K562 (cell line): ENCODE measurements around the gene GCNT1. TPM values are rescaled to one million over a fixed set of nuclear protein-coding genes. Genes with fewer than 3 reads are reported as not detected.
"Not testable (repeated sequence)": the region's sequence is repeated elsewhere in the genome, so short reads cannot be mapped to it uniquely, and the experiment has no call there.

Experiments used
- ATAC-seq: fragments of 200-7000 bp; cut with Tn5 transposase; 3 replicates; pipeline ENCODE4 v1.9.1; 2020; ENCODE audit warnings: moderate library complexity
- BruUV-seq: library from RNA; stranded (reverse); fragments of 400-500 nt; replicated peaks from 2 replicates; lab custom pipeline; 2021; lab: Mats Ljungman, UMichigan
- CTCF ChIA-PET: fragments of 300-600 bp; formaldehyde crosslinking; extraction: SDS; loops from one replicate; lab custom pipeline; 2021; ENCODE audit warnings: low intra/inter-chr PET ratio; lab: Yijun Ruan, JAX
- POLR2A ChIA-PET: fragments of 300-600, 350-650 bp; sonication (Branson Sonifier 250); formaldehyde crosslinking; extraction: SDS; loops from one replicate; lab custom pipeline; 2021; ENCODE audit warnings: antibody characterized with exemption, inconsistent platforms; lab: Yijun Ruan, JAX
- DNase-seq, 4 experiments: peaks; one replicate each; pipeline versions ENCODE4 v3.0.0 to v3.0.0-alpha.2; 2011 to 2018; ENCODE audit warnings: low spot score in 3 of 4, mixed read lengths in 3 of 4; ENCODE audit errors: extremely low read depth in 1 of 4
- FAIRE-seq: peaks from 2 replicates; lab custom pipeline; 2011; peaks lifted over from hg19 to GRCh38; lab: Jason Lieb, UNC
- H2AFZ ChIP-seq: 2 replicates; pipeline ENCODE4 v1.6.0; 2011; ENCODE audit warnings: low read depth, low read length, control low read depth, inconsistent platforms
- H3K27ac ChIP-seq: fragments of 200-600 bp; 3 replicates; pipeline ENCODE4 v1.8.0; 2011; ENCODE audit warnings: low read depth, mild to moderate bottlenecking, control low read depth, inconsistent platforms, low read length, moderate library complexity, mixed read lengths; ENCODE audit errors: extremely low read depth
- H3K27me3 ChIP-seq, 2 experiments: fragments of 300-600 bp in 1 of 2; 2 replicates in 1 of 2; 3 replicates in 1 of 2; pipeline versions ENCODE4 v1.6.0 to v1.8.0; 2011; ENCODE audit warnings: inconsistent platforms in 2 of 2, low read length in 2 of 2, mild to moderate bottlenecking in 1 of 2, mixed read lengths in 1 of 2, moderate library complexity in 1 of 2; ENCODE audit not compliant: control insufficient read depth in 2 of 2, insufficient read depth in 2 of 2
- H3K36me3 ChIP-seq: fragments of 300-600 bp; 3 replicates; pipeline ENCODE4 v1.8.0; 2011; ENCODE audit warnings: mild to moderate bottlenecking, low read length, inconsistent platforms; ENCODE audit not compliant: control insufficient read depth, insufficient read depth
- H3K4me1 ChIP-seq, 2 experiments: fragments of 200-600 bp in 1 of 2; replicated peaks in 1 of 2; 2 replicates in 1 of 2; 3 replicates in 1 of 2; pipeline versions ENCODE4 v1.5.1 to v1.8.0; 2011; ENCODE audit warnings: inconsistent platforms in 2 of 2, low read length in 2 of 2, mild to moderate bottlenecking in 1 of 2, mixed read lengths in 1 of 2, moderate library complexity in 1 of 2; ENCODE audit not compliant: control insufficient read depth in 2 of 2, insufficient read depth in 2 of 2
- H3K4me2 ChIP-seq: 2 replicates; pipeline ENCODE4 v1.6.1; 2011; ENCODE audit warnings: low read length, control low read depth, inconsistent platforms, mixed read lengths; ENCODE audit not compliant: insufficient read depth
- H3K4me3 ChIP-seq: fragments of 200-600 bp; sonication (generic), shearing (Covaris generic); 2 replicates; pipeline ENCODE4 v1.5.1; 2016; ENCODE audit warnings: control low read depth, inconsistent platforms
- H3K79me2 ChIP-seq: fragments of 200-600 bp; 3 replicates; pipeline ENCODE4 v1.8.0; 2011; ENCODE audit warnings: low read length, inconsistent platforms; ENCODE audit not compliant: control insufficient read depth, insufficient read depth
- H3K9ac ChIP-seq, 2 experiments: 2 replicates each; pipeline versions ENCODE4 v1.6.0 to v1.6.1; 2011; ENCODE audit warnings: low read depth in 2 of 2, low read length in 2 of 2, control low read depth in 1 of 2, inconsistent platforms in 1 of 2, mild to moderate bottlenecking in 1 of 2, mixed read lengths in 1 of 2; ENCODE audit not compliant: insufficient read depth in 1 of 2
- H3K9me1 ChIP-seq: one replicate; pipeline ENCODE4 v1.6.0; 2011; ENCODE audit warnings: inconsistent platforms, mild to moderate bottlenecking, low read length, moderate library complexity; ENCODE audit not compliant: control insufficient read depth, insufficient read depth
- H3K9me3 ChIP-seq: replicated peaks from 2 replicates; pipeline ENCODE4 v1.5.1; 2011; ENCODE audit warnings: low read depth, low read length, inconsistent platforms; ENCODE audit not compliant: control insufficient read depth, insufficient read depth
- H4K20me1 ChIP-seq: replicated peaks from 2 replicates; pipeline ENCODE4 v1.6.1; 2011; ENCODE audit warnings: low read length, inconsistent platforms, mixed read lengths; ENCODE audit not compliant: control insufficient read depth, insufficient read depth
- NCOA4 ChIP-seq: fragments of 450-650 bp; IDR thresholded peaks from 2 replicates; pipeline ENCODE4 v1.6.1; 2018; ENCODE audit warnings: mild to moderate bottlenecking; ENCODE audit not compliant: partially characterized antibody
- TAL1 ChIP-seq: fragments of 450-650 bp; IDR thresholded peaks from 2 replicates; pipeline ENCODE4 v1.6.1; 2016; ENCODE audit warnings: mild to moderate bottlenecking
- TBP ChIP-seq: optimal IDR thresholded peaks from 2 replicates; pipeline ENCODE3; 2011; ENCODE audit warnings: low read depth, low read length, improper control_type of control experiment
- ZKSCAN8 ChIP-seq: fragments of 200-800 bp; sonication (Bioruptor generic); IDR thresholded peaks from 2 replicates; pipeline ENCODE4 v1.6.1; 2016; ENCODE audit warnings: missing genetic modification characterization, missing compliant biosample characterization
- ZNF644 ChIP-seq: fragments of 200-800 bp; sonication (Bioruptor generic); IDR thresholded peaks from 2 replicates; pipeline ENCODE4 v1.6.1; 2016; ENCODE audit warnings: low read depth, missing genetic modification characterization, missing compliant biosample characterization
- WGBS: fragments of 100-300 bp; shearing (Covaris generic); methylation state at CpG from one replicate; pipeline ENCODE4 v1.1.6; 2016; ENCODE audit warnings: low coverage, mixed read lengths; ENCODE audit not compliant: insufficient coverage; ENCODE audit errors: missing lambda C conversion rate; 5-methylcytosine and 5-hydroxymethylcytosine counted together
- in situ Hi-C: fragments of 300-500 bp; cut with MboI; formaldehyde crosslinking; loops from 4 replicates; pipeline ENCODE4 v1.15.0; 2018; ENCODE audit warnings: inconsistent platforms, mixed read lengths
- intact Hi-C: fragments of 100-400 bp; cut with micrococcal nuclease; formaldehyde crosslinking; loops from 2 replicates; pipeline ENCODE4 v1.14.2; 2022
- polyA plus RNA-seq, 8 experiments: library from polyadenylated mRNA; depleted of rRNA in 4 of 8; stranded (reverse) in 5 of 8; unstranded in 3 of 8; fragments of >200 nt; fragmentation: Nextera tagmentation in 2 of 8; fragmentation: Illumina TruSeq in 1 of 8; extraction: Ambion mirVana in 2 of 8; extraction: Trizol in 1 of 8; gene quantifications; 2 replicates each; pipeline versions ENCODE4 v1.2.1 to v1.2.3, GENCODE V29; 2011 to 2014; ENCODE audit warnings: inconsistent platforms in 1 of 8, missing spikeins in 1 of 8
- total RNA-seq, 7 experiments: library from RNA; depleted of rRNA in 6 of 7; stranded (reverse); fragments of >200 nt in 6 of 7; fragmentation: Illumina TruSeq in 2 of 7; extraction: Trizol in 2 of 7; gene quantifications; 2 replicates each; pipeline versions ENCODE4 v1.2.1 to v1.2.3, GENCODE V29; 2011 to 2021; ENCODE audit warnings: low replicate concordance in 1 of 7

The GCNT1 gene
- total and polyA plus RNA-seq, 9 of the 15 experiments (the other 6 are each of a cell fraction or from before 2014, with no cell fraction given): 0.01 to 0.71 (median 0.10) TPM

DNA sequence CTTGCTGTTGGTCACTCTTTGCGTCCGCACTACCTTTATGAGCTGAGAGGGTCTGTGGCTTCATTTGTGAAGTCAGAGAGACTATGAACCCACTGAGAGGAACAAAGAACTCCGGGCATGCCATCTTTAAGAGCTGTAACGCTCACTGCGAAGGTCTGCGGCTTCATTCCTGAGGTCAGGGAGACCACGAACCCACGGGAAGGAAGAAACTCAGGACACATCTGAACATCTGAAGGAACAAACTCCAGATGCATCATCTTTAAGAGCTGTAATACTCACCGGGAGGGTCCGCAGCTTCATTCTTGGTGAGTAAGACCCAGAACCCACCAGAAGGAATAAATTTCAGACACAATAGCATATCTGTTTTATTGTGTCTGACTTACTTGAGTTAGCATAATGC, 19.2 kb downstream of the GCNT1 start:
- no peak for TF ChIP-seq ZKSCAN8 (CRISPR knock-in tag)
- no peak for TF ChIP-seq ZNF644
- no peak for TF ChIP-seq TAL1
- no peak for TF ChIP-seq NCOA4
- TF ChIP-seq TBP: no peak

GRCh38 chr9:76479337-76479736, 20.4 kb downstream of the GCNT1 start:
- H3K9ac ChIP-seq, H3K4me3 ChIP-seq, FAIRE-seq, intact Hi-C loops, H2AFZ ChIP-seq, in situ Hi-C loops, H3K79me2 ChIP-seq, H4K20me1 ChIP-seq, DNase-seq, H3K4me2 ChIP-seq, POLR2A ChIA-PET, CTCF ChIA-PET, H3K36me3 ChIP-seq, H3K9me3 ChIP-seq, ATAC-seq, H3K4me1 ChIP-seq, H3K27me3 ChIP-seq, BruUV-seq, H3K27ac ChIP-seq, H3K9me1 ChIP-seq: not testable (repeated sequence)
- 0% methylated on average over 1 of the region's 2 CpGs for WGBS

More for the DNA sequence above, 19.2 kb downstream of the GCNT1 start:
- Histone ChIP-seq H3K27ac (no peak overlapping the region), H3K27me3 (no peaks in the 10 kb centered on the region; a peak in 1 of 5 replicates), H4K20me1 (no peaks in the 10 kb centered on the region), H3K9ac (no peak overlapping the region), H3K79me2 (no peaks in the 10 kb centered on the region), H3K9me3 (no peaks in the 10 kb centered on the region), H3K4me2 (no peak overlapping the region), H2AFZ (no peak overlapping the region), H3K36me3 (no peaks in the 10 kb centered on the region), H3K4me1 (no peaks in the 10 kb centered on the region), H3K9me1 (no peaks in the 10 kb centered on the region), H3K4me3 (no peak overlapping the region)
- intact Hi-C loops: no loop called here
- CTCF ChIA-PET: no interaction called here
- POLR2A ChIA-PET: no interaction called here
- DNase-seq (no peak), ATAC-seq (no peak), FAIRE-seq (no peak)
- no TSS peak for BruUV-seq
- in situ Hi-C loops: no loop called here
- WGBS: 12% methylated on average over 10 of the region's 10 CpGs
